KG1 (cell line): ENCODE measurements around the gene KLK3.
"Not testable (repeated sequence)": the region's sequence is repeated elsewhere in the genome, so short reads cannot be mapped to it uniquely, and the experiment has no call there.

Experiments
- DNase-seq: peaks from one replicate; lab custom pipeline; 2025; lab: John Stamatoyannopoulos, UW

KLK3 gene

DNA sequence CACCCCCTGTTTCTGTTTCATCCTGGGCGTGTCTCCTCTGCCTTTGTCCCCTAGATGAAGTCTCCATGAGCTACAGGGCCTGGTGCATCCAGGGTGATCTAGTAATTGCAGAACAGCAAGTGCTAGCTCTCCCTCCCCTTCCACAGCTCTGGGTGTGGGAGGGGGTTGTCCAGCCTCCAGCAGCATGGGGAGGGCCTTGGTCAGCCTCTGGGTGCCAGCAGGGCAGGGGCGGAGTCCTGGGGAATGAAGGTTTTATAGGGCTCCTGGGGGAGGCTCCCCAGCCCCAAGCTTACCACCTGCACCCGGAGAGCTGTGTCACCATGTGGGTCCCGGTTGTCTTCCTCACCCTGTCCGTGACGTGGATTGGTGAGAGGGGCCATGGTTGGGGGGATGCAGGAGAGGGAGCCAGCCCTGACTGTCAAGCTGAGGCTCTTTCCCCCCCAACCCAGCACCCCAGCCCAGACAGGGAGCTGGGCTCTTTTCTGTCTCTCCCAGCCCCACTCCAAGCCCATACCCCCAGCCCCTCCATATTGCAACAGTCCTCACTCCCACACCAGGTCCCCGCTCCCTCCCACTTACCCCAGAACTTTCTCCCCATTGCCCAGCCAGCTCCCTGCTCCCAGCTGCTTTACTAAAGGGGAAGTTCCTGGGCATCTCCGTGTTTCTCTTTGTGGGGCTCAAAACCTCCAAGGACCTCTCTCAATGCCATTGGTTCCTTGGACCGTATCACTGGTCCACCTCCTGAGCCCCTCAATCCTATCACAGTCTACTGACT is at the start of gene KLK3:
KLK3 (plus strand) TSS at position 280 of the 775 bp plus-strand sequence; CDS start at position 321, 41 bp downstream.
- DNase-seq: no peak

DNA sequence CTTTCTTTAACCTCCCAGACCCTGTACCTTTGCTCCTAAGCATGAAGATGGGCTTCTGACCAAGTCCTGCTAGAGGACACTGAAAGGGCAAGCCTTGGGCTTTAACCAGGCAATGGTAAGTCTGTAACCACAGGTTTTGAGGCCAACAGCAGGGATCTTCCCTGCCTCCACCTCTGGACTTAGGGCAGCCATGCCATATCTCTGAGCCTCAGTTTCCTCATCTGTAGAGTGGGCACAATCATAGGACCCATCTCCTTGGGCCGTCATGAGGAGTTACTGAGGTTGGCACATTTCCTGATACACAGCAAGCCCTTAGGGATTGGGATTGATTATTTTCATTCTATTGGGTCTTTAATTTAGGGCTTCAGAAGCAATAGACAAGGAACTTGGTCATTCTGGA is 45.9 kb upstream of the KLK3 start:
- DNase-seq: no peak

GRCh38 chr19:50811622-50812238 is 43.0 kb upstream of the KLK3 start:
- not testable (repeated sequence) for DNase-seq

DNA sequence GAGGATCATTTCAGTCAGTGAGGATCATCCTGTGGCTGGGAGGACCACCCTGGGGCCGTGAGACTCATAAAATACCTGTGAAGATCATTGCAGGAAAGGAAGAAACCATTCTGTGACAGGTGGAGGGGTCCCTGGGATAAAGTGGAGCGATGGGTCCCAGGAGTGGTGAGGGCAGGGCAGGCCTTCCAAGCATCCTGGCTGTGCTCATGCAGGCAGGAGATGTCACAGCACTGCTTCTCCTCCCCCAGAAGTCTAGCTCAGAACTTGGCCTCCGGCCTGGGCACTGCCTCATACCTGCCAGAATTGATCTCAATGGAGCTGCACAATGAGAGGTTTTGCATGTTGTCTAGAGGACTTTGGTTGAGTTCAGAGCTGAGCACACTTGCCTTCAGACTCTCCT is 42.2 kb upstream of the KLK3 start:
- no peak for DNase-seq

GRCh38 chr19:50814883-50815282 is 39.8 kb upstream of the KLK3 start:
- DNase-seq: no peak

DNA sequence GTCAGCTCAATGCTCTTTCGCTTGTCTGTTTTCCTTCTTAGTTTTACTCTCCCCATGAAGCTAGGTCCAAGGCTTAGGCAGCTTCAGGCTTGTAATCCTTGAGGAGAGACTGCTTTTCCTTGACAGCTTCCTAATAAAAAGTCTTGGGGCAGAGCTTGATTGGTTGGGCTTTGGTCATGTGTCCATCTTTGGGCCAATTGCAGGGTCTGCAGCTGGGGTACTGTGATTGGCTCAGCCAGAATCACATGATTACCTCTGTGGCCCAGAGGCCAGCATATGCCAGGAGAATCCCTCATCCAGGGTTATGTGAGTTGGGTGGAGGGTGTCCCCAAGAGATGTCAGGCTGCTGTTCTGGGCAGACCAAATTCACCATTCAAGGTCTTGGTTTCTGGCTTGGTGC is 39.3 kb upstream of the KLK3 start:
- DNase-seq: no peak

DNA sequence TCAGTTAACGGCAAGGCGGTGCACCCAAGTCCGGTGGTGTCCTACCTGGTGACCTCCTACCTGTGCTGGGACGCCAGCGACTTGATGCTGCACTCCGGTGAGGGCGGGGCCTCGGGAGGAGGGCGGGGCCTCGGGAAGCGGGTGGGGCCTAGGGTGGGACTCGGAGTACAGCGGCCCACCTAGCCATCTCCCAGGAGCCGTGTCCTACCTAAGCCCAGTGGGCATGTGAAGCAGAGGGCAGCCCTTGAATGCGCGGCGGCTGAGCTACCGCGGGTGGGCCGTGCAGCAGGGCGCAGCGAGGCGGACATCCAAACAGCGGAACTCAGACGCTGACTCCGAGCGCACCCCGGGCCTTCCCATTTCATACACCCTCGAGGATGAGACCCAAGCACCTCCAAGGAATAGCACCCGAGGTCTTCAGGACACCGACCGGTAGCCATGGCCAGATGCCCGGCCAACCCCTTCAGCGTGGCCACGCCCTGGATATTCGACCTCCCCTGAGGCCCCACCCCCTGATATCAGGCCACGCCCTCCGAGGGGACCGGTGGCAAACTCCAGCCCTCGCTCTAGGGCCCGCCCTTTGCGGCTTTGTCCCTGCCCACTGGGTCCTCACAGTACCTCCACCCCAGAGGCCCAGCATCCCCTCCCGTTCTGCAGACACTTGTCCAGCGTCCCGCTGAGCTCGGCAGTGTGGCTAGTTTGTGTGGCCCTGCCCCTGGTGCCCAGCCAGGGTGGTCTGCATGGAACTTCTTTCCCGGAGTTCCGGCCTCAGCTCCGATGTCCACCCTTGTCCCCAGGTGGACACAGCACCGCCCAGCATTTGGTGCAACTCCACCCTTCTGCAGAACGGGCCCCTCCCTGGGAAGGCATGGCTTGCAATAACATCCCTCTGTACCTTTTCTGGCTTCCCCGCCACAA is 36.5 kb upstream of the KLK3 start:
- no peak for DNase-seq

DNA sequence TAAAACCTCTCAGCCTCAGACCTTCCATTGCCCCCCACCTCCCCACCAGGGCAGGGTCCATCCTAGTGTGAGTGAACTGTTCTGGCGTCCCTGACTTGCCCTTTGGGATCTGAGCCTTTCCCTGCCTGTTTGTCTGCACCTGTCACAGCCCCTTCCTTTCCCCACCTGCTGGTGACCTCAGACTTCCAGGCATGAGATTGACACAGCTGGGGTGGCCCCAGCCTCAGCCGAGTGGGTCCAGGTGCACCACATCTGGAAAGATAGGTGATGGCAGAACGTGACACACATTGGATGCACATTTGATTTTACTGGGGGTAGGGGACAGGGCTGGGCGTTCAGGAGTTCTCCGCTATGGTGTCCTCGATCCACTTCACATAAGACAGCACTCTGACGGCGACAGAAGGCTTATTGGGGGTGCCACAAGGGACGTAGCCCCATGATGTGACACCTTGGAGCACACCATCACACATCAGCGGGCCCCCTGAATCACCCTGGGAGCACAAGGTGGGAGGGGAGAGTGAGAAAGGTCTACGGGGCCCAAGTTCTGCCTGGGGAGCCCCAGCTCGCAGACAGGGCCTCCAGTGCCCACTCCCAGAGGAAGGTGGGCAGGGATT is 35.7 kb upstream of the KLK3 start:
- DNase-seq: no peak

DNA sequence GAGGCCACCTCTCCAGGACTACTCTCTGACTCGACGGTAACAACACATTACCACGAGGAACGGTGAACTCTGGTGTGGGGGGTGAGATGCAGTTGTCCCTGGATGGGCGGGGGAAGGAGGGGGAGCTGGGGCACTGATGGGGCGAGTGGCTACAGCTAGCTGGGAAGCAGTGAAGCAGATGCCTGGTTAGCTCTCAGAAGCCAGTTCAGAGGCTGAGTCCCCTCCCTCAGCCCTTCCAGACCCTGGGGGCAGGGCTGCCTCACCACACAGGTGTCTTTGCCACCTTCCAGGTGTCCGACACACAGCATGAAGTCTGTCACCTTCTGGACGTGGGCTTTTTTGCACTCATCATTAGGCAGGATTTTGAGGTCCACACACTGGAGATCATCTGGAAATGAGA is 35.1 kb upstream of the KLK3 start:
- DNase-seq: no peak

DNA sequence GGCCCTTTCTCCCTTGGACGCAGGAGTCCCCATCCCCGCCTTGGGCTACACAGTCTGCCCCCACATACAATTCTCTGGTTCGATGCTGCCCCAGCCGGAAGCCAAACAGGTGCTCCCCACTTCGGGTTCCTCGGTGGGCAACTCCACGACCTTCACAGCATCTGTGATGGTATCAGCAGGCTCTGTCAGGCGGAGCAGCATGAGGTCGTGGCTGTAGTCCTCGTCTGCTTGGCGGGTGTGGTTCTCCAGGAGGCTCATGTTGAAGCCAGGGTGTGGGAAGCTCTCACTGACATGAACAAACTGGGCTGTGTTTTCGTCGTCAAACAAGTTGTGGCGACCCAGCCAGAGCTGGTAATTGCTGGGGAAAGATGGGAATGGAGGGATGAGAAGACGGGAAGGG is 34.6 kb upstream of the KLK3 start:
- DNase-seq: no peak

- no peak for DNase-seq
Measured at GRCh38 chr19:50820549-50821247, 34.0 kb upstream of the KLK3 start.

DNA sequence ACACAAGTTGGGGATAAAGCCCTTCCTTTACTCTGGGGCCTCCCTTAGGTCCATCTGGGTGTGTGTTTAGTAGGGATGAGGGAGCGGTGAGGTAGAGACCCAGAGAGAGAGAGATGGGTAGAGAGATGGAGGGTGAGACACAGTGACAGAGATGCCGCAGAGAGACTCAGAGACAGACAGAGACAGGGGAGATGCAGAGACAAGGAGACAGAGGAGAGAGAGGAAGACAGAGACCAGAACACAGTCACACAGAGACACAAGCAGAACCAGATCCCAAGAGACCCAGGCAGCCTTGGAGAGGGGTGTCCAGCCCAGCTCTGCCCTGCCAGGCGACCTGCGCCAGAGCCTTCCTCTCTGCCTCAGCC is 33.5 kb upstream of the KLK3 start:
- no peak for DNase-seq

DNA sequence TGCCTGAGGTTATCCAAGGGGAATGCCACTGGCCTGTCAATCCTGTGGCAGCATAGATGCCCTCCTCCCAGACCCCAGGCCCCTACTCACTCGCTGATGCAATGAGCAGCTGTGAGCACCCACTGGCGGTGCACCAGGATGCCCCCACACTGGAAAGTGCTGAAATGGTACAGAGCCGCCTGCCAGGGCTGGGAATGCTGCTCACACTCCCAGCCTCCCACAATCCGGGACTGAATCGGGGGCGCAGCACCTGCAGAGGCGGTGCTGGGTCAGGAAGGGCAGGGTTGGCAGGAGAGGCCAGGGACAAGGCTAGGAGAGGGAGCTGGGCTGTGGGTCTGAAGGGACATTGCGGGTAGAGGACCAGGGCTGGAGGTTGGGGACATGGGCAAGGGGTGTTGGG is 33.1 kb upstream of the KLK3 start:
- DNase-seq: no peak

- no peak for DNase-seq
Measured at GRCh38 chr19:50822661-50823208, 32.0 kb upstream of the KLK3 start.

GRCh38 chr19:50823389-50824042 is 31.2 kb upstream of the KLK3 start, which contains the start of gene KLK1:
TSS of gene KLK1 (minus strand) at chr19:50823787. CDS start at chr19:50823748, 39 bp downstream.
- DNase-seq: no peak

DNA sequence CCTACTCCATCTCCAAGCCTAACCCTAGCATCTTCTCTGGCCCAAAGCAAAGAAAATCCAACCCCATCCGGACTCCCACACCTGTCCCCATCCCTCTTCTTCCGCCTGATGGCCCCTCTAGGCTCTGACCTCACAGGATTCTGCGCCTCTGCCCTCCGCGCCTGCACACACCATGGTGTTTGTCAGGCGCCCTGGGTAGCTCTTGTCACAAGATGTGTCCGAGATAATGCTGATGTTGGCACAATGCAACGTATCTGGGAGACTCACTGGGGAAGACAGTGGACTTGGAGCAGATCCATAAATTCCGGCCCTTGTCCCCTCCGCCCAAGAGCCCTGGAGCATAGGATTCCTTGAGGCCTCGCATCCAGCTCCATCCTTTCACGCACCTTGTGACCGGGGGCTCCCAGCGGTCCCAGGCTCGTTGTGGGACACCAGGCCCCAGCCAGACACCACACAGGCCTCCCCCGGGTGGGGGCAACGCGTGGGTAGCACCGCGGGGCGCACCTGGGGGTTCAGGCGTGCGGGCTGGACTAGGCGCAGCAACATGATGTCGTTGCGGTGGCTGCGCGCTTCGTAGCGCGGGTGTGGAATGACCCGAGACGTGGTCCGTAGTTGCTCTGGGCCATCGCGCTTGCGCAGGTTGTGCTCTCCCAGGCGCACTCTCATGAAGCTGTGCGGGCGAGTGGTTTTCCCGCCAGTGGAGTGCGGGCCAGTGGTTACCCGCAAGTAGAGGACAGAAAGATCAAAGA is 28.0 kb upstream of the KLK3 start:
- DNase-seq: no peak

- DNase-seq: no peak
Measured at GRCh38 chr19:50827476-50827875, 27.2 kb upstream of the KLK3 start.

DNA sequence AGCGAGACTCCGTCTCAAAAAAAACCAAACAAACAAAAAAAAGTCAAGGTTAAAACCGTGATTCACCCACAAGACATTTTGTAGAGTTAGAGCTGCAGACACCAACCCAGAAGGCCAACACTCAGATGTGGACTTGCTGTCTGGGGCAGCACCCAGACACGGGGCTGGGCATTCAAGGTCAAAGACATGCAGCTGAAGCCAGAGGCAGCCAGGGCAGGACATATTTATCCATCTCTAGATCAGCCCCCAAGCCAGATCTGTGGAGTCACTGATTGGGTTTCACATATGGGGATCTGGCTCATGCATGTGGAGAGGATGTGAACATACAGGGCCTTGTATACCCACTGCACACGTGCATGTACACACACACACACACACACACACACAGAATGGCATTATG is 24.9 kb upstream of the KLK3 start:
- DNase-seq: no peak

DNA sequence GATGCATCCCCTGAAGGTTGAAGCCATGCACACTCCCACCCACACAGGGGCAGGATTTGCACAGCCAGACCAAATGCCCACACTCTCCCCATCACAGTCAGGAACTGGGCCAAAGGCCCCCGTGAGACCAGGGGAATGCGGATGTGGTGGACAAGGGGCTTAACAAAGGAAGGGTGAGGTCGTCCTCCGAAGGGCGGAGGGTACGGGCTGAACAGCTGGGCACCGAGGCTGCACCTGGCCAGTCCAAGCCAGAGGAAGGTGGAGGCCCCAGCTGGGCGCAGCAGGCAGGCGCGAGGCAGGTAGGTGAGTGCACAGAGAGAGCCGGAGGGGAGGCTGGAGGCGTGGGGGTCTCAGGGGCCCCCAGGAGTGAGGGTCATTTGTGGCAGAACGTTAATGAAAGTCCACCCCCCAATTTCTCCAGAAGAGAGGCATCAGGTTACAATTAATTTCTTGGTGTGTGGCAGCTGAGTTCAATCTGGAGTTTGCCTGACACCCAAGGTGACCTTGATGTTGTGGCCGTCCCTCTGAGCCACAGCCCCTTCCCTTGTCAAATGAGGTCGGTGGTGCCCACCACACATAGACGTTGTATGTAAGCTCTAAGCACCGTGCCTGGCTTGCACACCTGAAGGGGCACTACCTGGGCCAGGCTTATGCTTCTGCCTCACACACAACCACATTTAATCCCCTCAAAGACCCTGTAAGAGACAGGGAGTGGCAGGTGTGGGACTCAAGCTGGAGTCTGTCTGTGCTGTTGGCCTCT is 24.3 kb upstream of the KLK3 start:
- no peak for DNase-seq
